ENCODE results near the gene RGMB. TPM values are rescaled to one million over a fixed set of nuclear protein-coding genes. Genes with fewer than 3 reads are reported as not detected.
A peak's percentile ranks its signal among the peaks of the same experiment; 100 is the strongest.
"Not testable (repeated sequence)": the region's sequence is repeated elsewhere in the genome, so short reads cannot be mapped to it uniquely, and the experiment has no call there.

Gene RGMB
- 14.4 TPM for total RNA-seq
- long read RNA-seq, transcript RGMB-207 (3 exons, 2,052 nt) = major isoform, 7 of 11 reads
- long read RNA-seq, partial matches to known transcripts = 0 of 11 reads
- long read RNA-seq, other reads (novel, unspliced or antisense) = 4 of 11 reads

DNA sequence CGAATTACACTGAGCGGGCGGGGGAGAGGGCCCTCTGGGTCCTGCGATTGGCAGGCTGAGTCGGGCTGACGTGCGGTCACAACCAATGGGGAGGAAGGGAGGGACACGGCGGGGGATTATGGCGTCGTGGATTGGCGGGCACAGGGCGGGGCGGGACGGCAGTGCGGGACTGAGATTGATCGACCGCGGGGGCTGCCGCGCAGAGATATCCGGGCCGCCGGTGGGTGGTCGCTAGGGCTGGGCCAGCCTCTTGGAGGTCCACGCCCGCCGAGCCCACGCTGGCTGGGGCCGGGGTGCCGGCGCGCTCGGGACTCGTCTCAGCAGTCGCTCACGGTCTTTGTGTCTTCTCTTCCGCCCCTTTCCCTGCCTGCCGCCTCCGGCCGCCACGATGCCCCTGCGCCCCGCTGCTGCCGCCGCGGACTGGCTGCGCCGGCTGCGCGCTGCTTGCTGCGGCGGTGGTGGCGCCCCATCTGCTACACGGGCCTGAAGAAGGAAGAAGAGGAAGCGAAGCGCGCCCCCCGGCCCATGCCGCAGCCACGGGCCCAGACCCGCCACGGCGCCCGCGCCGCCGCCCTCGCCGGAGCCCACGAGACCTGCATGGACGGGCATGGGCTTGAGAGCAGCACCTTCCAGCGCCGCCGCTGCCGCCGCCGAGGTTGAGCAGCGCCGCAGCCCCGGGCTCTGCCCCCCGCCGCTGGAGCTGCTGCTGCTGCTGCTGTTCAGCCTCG, at the start of gene RGMB:
Gene RGMB (plus strand): TSS at position 200 of the 728 bp plus-strand sequence. CDS start 408 bp downstream, at position 608.
- peak; percentile 97 for DNase-seq (ENCODE audit: low spot score)
- intact Hi-C loops (cut with DNase I) = loop anchor here (1.0 to 10.0 kb wide), 5 partner anchors 156 to 1591 kb away; partner anchors contain the start of genes CHD1 and RIOK2

GRCh38 chr5:98726258-98726657, 47.2 kb upstream of the RGMB start:
- DNase-seq (ENCODE audit: low spot score) = no peak
- intact Hi-C loops (cut with DNase I) = no loop called here

DNA sequence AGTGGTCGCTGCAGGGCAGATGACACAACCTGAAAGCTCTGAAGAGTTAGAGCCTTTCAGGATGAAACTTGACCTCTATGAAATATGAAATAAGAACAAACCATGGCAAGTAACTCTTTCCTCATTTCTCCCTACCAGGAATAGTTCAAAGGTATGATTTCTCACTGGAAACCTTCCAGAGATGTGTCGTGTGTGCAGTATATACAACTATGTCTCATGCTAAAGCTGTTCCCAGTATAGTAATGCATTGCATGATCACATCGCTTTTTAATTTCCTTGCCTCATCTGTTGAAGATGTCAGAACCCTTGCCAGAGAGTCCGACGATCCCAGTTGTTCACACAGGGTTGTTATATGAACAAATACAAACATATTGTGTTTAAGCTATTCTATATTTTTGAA, 45.8 kb upstream of the RGMB start:
- intact Hi-C loops (cut with DNase I) = no loop called here

DNA sequence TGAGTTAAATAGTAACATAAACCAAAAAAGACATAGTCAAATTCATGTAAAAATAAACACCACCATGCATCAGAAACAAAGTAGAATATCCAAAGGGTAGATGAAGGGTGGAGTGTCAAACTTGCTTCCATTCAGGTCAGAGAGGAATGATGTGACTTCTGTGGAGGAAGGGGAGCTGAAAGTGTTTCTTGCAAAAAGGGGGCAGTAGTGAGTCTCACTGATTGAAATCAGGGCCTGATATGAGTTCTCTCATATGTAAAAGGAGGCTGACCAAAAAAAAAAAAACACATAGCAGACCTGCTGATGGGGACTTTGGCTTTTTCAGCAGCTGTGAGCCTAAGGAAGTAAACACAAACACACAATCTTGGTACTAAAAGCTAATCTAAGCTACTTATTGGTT, 38.8 kb upstream of the RGMB start:
- no peak for DNase-seq (ENCODE audit: low spot score)
- intact Hi-C loops (cut with DNase I) = no loop called here

More for the DNA sequence above, 45.8 kb upstream of the RGMB start:
- DNase-seq (ENCODE audit: low spot score) = no peak

DNA sequence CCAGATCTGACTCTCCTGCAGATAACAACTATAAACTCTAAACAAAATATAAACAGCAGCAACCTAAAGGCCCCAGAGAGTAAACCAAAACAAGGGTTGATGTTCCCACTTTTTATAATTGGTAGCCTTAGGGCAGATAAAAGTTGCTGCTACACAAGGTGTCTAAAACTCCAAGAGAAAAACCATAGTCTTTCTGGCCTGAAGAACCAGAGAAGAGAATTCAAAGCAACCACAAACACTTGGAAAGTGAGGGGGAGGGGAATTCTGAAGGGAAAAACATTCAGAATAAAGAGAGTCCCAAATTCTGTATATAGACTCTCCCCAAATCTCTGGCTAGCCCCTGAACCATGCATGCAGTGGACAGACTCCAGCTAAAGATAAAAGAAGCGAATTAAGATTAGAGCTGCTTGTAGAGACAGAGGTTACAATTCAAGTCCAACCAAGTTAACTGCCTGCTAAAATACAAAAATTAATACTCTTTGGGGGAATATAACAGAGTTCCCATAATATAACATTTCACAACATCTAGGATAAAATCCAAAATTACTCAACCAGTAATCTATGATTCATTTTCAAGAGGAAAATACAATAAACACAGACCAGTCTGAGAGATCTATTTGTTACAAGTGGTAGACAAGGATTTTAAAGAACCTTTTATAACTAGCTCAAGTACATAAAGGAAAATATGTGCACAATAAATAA, 37.5 kb upstream of the RGMB start:
- DNase-seq (ENCODE audit: low spot score) = no peak
- intact Hi-C loops (cut with DNase I) = no loop called here

- intact Hi-C loops (cut with DNase I) = no loop called here
- DNase-seq (ENCODE audit: low spot score) = no peak
These were observed 36.7 kb upstream of the RGMB start for GRCh38 chr5:98736753-98737152.

- intact Hi-C loops (cut with DNase I); DNase-seq (ENCODE audit: low spot score): not testable (repeated sequence)
These were observed 36.0 kb upstream of the RGMB start for GRCh38 chr5:98737441-98737840.

DNA sequence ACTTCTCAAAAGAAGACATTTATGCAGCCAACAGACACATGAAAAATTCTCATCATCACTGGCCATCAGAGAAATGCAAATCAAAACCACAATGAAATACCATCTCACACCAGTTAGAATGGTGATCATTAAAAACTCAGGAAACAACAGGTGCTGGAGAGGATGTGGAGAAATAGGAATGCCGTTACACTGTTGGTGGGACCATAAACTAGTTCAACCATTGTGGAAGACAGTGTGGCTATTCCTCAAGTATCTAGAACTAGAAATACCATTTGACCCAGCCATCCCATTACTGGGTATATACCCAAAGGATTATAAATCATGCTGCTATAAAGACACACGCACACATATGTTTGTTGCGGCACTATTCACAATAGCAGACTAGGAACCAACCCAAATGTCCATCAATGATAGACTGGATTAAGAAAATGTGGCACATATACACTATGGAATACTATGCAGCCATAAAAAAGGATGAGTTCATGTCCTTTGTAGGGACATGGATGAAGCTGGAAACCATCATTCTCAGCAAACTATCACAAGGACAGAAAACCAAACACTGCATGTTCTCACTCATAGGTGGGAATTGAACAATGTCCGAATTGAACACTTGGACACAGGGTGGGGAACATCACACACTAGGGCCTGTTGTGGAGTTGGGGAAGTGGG, 34.8 kb upstream of the RGMB start:
- intact Hi-C loops (cut with DNase I); DNase-seq (ENCODE audit: low spot score): not testable (repeated sequence)

DNA sequence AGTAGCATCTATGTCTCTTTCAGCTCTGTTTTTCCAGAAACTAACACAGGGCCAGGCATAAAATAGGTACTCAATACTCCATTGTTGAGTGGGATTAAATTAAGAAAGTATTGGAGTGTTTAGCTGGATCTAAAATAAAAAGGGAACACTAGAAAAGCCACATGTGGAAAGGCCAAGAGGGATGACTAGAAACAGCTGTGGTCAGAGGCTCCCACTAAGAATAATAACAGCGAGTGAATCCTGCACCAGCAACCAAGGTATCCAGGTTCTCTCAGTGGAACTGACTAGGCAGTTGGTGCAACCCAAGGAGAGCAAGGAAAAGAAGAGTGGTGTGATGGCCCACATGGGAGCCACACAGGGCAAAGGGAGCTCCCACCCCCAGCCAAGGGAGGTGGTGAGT, 31.5 kb upstream of the RGMB start:
- intact Hi-C loops (cut with DNase I) = no loop called here
- DNase-seq (ENCODE audit: low spot score) = no peak

- intact Hi-C loops (cut with DNase I) = no loop called here
- DNase-seq (ENCODE audit: low spot score) = no peak
These were observed 30.9 kb upstream of the RGMB start for GRCh38 chr5:98742396-98743073.

GRCh38 chr5:98748259-98748658, 25.2 kb upstream of the RGMB start:
- intact Hi-C loops (cut with DNase I) = not testable (repeated sequence)

DNA sequence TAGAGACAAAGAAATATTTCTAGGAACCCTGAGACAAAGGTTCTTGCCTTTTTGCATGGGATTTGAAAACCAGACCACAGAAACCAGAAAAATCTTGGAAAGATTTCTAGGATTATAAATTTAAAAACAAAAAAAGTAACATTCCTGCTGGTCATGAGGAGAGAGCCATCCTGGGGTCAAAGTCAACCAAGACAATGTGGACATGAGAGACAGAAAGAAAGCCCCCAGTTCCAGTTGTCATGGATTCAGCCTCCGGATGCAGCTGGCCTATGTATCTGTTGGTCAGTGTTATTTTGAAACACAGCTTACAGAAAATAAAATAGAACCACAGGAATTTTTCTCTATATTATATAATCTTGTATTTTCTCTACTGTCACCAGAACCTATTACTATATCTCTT, 24.4 kb upstream of the RGMB start:
- intact Hi-C loops (cut with DNase I) = no loop called here
- DNase-seq (ENCODE audit: low spot score) = no peak

More at GRCh38 chr5:98748259-98748658, 25.2 kb upstream of the RGMB start:
- DNase-seq (ENCODE audit: low spot score) = not testable (repeated sequence)

DNA sequence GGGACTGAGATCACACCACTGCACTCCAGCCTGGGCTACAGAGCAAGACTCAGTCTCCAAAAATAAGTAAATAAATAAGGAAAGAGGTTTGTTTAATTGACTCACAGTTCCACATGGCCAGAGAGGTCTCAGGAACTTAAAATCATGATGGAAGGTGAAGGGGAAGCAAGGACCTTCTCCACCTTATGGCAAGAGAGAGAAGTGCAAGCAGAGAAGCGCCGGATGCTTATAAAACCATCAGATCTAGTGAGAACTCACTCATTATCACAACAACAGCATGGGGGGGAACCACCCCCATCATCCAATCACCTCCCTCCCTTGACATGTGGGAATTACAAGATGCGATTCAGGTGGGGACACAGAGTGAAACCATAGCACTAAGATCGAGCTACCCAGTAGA, 22.8 kb upstream of the RGMB start:
- intact Hi-C loops (cut with DNase I) = no loop called here
- no peak for DNase-seq (ENCODE audit: low spot score)

DNA sequence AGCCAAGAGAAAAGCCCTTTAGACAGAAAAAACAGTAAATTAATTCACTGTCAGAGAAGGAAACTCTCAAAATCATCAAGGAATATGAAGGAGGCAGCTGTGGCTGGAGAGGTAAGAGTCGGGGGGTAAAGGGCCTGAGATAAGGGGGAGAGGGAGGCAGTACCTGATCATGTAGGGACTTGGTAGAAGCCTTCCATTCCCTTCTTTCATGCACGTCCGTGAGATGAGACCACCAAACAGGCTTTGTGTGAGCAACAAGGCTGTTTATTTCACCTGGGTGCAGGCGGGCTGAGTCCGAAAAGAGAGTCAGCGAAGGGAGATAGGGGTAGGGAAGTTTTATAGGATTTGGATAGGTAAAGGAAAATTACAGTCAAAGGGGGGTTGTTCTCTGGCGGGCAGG, 21.1 kb upstream of the RGMB start:
- intact Hi-C loops (cut with DNase I); DNase-seq (ENCODE audit: low spot score): not testable (repeated sequence)

DNA sequence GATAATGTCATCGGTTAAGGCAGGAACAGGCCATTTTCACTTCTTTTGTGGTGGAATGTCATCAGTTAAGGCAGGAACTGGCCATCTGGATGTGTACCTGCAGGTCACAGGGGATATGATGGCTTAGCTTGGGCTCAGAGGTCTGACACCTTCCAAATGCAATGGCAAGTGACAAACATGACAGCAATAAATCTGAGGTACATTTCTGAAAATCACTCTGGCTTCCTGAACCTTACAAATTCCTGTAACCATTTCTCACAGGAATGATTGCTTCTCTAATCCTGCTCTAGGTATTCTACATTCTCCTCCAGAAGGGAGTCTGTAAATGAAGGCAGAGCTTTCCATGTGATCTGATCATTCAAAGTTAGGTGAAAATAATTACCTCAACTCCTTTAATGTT, 20.7 kb upstream of the RGMB start:
- DNase-seq (ENCODE audit: low spot score); intact Hi-C loops (cut with DNase I): not testable (repeated sequence)

DNA sequence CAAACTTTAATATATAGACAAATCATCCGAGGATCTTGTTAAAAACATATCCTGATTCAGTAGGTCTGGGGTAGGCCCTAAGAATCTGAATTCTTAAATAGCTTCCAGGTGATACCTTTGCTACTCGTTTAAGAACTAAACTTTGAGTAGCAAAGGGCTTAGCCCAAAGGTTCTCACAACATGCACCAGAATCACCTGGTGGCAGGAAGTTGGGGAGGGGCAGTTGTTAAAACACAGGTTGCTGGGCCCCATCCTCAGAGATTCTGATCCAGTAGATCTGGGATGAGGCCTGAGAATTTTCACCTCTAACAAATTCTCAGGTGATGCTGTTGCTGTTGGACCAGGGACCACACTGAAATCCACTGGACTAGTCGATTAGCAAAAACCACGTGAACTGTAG, 20.0 kb upstream of the RGMB start:
- no peak for DNase-seq (ENCODE audit: low spot score)
- intact Hi-C loops (cut with DNase I) = no loop called here

DNA sequence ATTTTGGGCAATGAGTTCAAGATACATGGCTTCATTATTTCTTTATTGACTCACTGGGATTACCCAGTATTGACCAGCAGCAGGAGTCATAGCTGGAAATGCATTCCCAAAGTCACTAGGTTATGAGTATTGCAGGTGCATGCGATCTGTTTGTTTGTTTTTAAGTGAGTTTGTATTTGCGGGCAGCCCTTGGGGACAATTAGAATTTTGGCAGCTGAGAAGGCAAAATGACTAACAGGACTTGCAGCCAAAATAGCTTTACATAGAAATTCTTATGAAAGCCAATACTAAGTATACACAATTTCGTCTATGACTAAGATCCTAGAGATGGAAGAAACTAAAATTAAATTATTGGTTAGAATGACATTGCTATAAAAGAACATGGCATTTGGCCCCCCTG, 18.1 kb upstream of the RGMB start:
- intact Hi-C loops (cut with DNase I) = no loop called here
- DNase-seq (ENCODE audit: low spot score) = no peak

GRCh38 chr5:98757978-98758377, 15.5 kb upstream of the RGMB start:
- intact Hi-C loops (cut with DNase I) = no loop called here
- DNase-seq (ENCODE audit: low spot score) = no peak

GRCh38 chr5:98763001-98763630, 10.3 kb upstream of the RGMB start:
- DNase-seq (ENCODE audit: low spot score) = no peak
- intact Hi-C loops (cut with DNase I) = no loop called here

All from cardiac septum (tissue), 1 donor.